Activated T-helper 2 cell treated with anti-CD3 and anti-CD28 coated beads, Interferon-gamma antibody, Interleukin-2, Interleukin-4, amounts not matched to agents 10 μg/mL and 5 μg/mL and 100 μg/mL, durations not matched to agents 14 hours and 24 hours and 36 hours (primary cell): ENCODE measurements around the gene RASA3. TPM values are rescaled to one million over a fixed set of nuclear protein-coding genes. Genes with fewer than 3 reads are reported as not detected.

ENCODE experiments used
- DNase-seq: peaks from one replicate; pipeline ENCODE4 v3.0.0; 2021; ENCODE audit warnings: low spot score
- H3K27ac Mint-ChIP-seq: one replicate; pipeline ENCODE4 v1.8.0; 2021; ENCODE audit warnings: mixed read lengths
- H3K27me3 Mint-ChIP-seq: one replicate; pipeline ENCODE4 v1.8.0; 2021; ENCODE audit warnings: low read depth, mixed read lengths
- H3K36me3 Mint-ChIP-seq: one replicate; pipeline ENCODE4 v1.8.0; 2021; ENCODE audit warnings: low read depth, mixed read lengths
- H3K4me1 Mint-ChIP-seq: one replicate; pipeline ENCODE4 v1.8.0; 2021; ENCODE audit warnings: low read depth, mixed read lengths
- H3K4me3 Mint-ChIP-seq: one replicate; pipeline ENCODE4 v1.8.0; 2021; ENCODE audit warnings: low read depth, mild to moderate bottlenecking, moderate library complexity, mixed read lengths
- H3K9me3 Mint-ChIP-seq: one replicate; pipeline ENCODE4 v1.8.0; 2021; ENCODE audit warnings: mixed read lengths
- intact Hi-C: fragments of 100-400 bp; cut with micrococcal nuclease; formaldehyde crosslinking; loops from one replicate; pipeline ENCODE4 v1.15.1; 2023
- total RNA-seq: library from RNA; stranded (reverse); gene quantifications from 2 replicates; pipeline ENCODE4 v1.2.3, GENCODE V29; 2022

Gene RASA3
- total RNA-seq, 1 donor from 2014 or later: 13.9 TPM

DNA sequence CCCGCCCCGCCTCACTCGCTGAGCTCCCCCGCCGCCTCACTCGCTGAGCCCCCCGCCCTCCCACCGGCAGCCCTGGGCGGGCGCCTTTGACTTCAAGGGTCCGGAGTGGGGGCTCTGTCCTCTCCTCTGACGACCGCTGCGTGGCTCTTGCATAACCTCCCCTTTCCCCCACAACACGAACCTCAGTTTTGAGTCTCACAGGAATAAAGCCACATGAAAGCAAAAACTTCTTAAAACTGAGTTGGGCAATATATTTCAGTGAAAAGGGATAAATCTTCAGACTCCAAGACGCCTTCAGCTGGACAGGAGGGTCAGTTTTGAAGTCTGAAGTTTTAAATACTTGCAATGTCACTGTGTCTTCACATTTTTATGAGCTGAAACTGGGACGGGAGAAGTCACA lies 87.9 kb downstream of the RASA3 start:
- H3K27me3 Mint-ChIP-seq: no peaks in the 10 kb centered on the region
- H3K4me1 Mint-ChIP-seq: peaks cover 6% of the 10 kb centered on the region
- H3K27ac Mint-ChIP-seq: no peak overlapping the region
- H3K4me3 Mint-ChIP-seq: no peak overlapping the region
- intact Hi-C loops: no loop called here
- peaks cover 11% of the 10 kb centered on the region for H3K36me3 Mint-ChIP-seq
- no peaks in the 10 kb centered on the region for H3K9me3 Mint-ChIP-seq
- no peak for DNase-seq

DNA sequence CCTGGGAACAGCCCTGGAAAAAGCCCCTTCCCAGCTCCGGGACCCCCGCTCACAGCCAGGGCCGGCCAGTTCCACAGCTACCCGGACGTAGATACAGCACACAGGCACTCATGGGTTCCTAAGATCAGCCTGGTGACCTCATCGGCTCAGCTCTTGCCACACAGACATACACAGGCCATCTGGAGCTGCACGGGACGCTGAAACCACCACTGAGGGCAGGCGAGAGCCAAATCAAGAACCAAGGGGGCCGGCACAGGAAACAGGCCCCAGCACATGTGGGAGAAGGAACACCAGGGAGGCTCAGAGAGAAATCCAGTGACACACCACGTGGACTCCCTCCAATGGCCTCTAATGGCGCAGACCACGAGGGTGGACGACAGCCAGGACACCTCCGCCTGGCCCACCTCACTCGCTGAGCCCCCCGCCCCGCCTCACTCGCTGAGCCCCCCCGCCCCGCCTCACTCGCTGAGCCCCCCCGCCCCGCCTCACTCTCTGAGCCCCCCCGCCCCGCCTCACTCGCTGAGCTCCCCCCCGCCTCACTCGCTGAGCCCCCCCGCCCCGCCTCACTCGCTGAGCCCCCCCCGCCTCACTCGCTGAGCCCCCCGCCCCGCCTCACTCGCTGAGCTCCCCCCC lies 88.9 kb downstream of the RASA3 start:
- H3K4me3 Mint-ChIP-seq: no peak overlapping the region
- no peaks in the 10 kb centered on the region for H3K27me3 Mint-ChIP-seq
- H3K9me3 Mint-ChIP-seq: no peaks in the 10 kb centered on the region
- no peaks in the 10 kb centered on the region for H3K4me1 Mint-ChIP-seq
- H3K36me3 Mint-ChIP-seq: peaks cover 6% of the 10 kb centered on the region
- no peak overlapping the region for H3K27ac Mint-ChIP-seq
- intact Hi-C loops: no loop called here
- DNase-seq: no peak

DNA sequence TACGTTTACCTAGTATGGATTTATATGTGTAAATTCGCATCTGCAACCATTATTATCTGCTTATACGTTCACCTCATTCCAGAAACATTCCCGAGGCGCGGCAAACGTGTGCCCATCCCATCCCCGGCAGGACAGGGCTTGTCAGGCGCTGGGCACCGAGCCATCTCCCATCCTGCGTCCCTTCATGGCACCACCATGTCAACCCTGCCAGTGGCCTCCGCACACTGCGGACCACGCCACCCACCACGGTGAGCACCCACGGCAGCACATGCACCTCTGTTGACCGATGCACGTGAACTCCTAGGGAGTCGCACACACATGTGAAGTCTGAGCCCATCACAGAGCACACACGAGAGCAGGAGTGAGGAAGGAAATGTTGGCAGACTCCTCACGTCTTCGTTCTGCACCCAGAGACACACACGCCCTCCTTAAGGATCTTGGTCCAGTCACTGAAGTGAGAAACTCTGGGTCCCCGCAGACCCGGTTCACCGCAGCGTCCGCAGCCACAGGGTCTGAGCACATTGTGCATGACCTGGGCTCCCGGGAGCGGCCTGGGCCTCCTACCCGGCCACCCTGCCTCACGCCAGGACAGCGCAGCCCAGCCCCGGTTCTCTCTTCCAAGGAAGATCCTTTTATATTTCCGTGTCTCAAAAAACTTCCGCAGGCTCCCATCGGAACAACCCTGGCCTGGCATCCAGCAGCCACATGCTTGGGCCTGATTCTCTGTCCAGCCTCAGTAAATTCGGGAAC lies 90.2 kb downstream of the RASA3 start:
- no peaks in the 10 kb centered on the region for H3K27me3 Mint-ChIP-seq
- DNase-seq: no peak
- no peak overlapping the region for H3K4me3 Mint-ChIP-seq
- intact Hi-C loops: no loop called here
- no peak overlapping the region for H3K27ac Mint-ChIP-seq
- no peaks in the 10 kb centered on the region for H3K9me3 Mint-ChIP-seq
- H3K36me3 Mint-ChIP-seq: peaks cover 7% of the 10 kb centered on the region
- H3K4me1 Mint-ChIP-seq: no peaks in the 10 kb centered on the region

DNA sequence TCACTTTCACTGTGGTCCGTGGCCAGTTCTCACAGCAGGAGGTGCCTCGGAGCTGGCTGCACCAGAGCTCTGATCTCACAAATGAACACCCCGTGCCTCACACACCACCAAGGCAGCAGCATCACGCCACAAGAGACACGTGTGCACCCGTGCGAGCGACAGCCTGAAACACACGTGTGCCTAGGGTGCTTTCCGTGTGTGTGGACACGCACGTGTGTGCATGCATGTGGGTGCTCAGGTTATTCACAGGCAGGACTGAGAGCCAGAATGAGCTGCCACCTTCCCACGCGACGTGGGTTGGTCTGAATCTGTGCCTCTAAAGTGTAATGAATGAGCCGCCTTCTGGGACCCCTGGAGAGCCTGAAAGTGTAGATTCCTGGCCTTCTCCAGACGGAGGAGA lies 90.9 kb downstream of the RASA3 start:
- Mint-ChIP-seq H3K4me1 (no peaks in the 10 kb centered on the region), H3K9me3 (no peaks in the 10 kb centered on the region), H3K4me3 (no peak overlapping the region), H3K27ac (no peak overlapping the region), H3K36me3 (peaks cover 4% of the 10 kb centered on the region), H3K27me3 (no peaks in the 10 kb centered on the region)
- DNase-seq: no peak
- intact Hi-C loops: no loop called here

DNA sequence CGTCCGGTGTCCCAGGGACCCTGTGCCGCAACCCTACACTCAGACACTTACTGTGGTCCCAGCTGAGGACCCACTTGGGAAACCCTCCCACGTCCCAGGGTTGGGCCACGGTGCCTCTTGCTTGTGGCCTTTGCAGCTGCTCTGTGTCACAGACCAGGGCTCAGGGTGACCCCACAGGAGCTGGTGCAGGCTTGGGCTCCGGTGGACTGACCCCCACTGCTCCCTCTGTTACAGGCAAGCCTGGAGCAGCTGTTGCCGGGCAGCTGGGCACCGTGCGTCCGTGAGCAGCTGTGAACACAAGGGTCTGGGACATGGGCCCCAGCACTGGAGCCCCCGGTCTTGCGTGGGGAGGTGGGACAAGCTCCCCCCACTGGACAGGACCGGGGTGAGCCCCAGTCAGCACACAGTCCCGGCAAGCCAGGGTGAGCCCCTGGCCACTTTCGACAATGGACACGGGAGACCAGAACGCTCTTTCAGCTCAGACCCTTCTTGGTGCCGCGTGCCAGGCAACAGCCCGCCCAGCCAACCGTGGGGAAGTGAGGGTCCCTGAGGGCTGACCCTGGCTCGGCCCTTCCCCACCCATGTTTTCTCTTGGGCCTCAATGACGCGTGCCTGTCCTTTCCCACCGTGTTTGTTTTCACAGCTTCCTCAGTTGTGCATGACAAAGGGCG lies 92.8 kb downstream of the RASA3 start:
- Mint-ChIP-seq H3K9me3 (no peaks in the 10 kb centered on the region), H3K4me1 (no peaks in the 10 kb centered on the region), H3K36me3 (peaks cover 5% of the 10 kb centered on the region), H3K27ac (no peak overlapping the region), H3K4me3 (no peak overlapping the region), H3K27me3 (no peaks in the 10 kb centered on the region)
- DNase-seq: no peak
- intact Hi-C loops: no loop called here

DNA sequence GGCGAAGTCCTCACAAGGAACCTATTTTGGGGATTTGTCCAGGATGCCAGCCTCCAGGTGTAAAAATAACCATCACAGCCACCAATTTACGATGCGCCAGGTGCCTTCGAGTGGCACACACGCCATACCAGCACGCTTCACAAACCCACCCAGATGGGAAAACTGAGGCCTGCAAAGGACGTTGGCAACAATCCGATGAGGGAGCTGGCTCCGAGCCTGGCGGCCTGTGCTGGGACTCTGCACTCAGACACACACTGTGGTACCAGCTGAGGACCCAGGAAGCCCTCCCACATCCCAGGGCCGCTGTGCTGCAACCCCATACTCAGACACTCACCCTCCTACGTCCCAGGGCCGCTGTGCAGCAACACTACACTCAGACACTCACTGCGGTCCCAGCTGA lies 93.5 kb downstream of the RASA3 start:
- Mint-ChIP-seq H3K4me1 (no peaks in the 10 kb centered on the region), H3K36me3 (peaks cover 7% of the 10 kb centered on the region), H3K9me3 (no peaks in the 10 kb centered on the region), H3K27me3 (no peaks in the 10 kb centered on the region), H3K27ac (no peak overlapping the region), H3K4me3 (no peak overlapping the region)
- intact Hi-C loops: no loop called here
- DNase-seq: no peak

DNA sequence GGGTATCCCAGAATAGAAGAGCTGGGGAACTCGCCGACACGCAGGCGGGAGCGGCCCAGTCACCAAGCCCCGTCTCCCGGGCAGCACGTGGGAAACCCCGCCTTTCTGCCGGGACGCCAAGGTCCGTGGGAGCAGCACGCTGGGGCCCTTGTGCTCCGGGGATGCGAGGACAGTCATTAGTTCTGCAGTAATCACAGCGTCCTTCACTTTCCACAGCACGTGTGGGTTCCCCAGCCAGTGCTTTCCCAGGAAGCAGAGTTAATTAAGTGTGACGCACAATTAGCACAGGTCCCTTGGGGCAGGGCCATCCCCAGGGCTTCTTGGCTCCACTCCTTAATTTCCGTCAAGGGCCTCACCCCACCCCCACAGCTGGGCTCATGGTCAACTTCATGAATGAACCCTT lies 94.2 kb downstream of the RASA3 start:
- Mint-ChIP-seq H3K9me3 (no peaks in the 10 kb centered on the region), H3K36me3 (peaks cover 7% of the 10 kb centered on the region), H3K4me3 (no peak overlapping the region), H3K4me1 (no peaks in the 10 kb centered on the region), H3K27me3 (no peaks in the 10 kb centered on the region), H3K27ac (no peak overlapping the region)
- no peak for DNase-seq
- intact Hi-C loops: no loop called here

DNA sequence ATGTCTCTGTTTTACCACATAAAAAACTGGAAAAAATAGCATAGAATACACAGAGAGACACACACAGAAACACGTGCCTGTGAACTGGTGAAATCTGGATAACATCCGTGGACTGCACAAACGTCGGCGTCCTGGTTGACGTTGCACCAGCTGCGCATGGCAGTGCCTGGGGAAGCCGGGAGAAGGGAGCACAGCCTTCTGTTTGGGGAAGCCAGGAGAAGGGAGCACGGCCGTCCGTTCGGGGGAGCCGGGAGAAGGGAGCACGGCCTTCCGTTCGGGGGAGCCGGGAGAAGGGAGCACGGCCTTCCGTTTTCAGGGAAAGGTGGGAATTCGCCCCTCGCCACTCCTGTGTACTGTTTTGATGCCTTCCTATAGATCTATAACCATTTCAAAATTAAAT lies 94.7 kb downstream of the RASA3 start:
- Mint-ChIP-seq H3K27me3 (no peaks in the 10 kb centered on the region), H3K9me3 (no peaks in the 10 kb centered on the region), H3K4me3 (no peak overlapping the region), H3K4me1 (no peaks in the 10 kb centered on the region), H3K36me3 (peaks cover 7% of the 10 kb centered on the region), H3K27ac (no peak overlapping the region)
- DNase-seq: no peak
- intact Hi-C loops: no loop called here

DNA sequence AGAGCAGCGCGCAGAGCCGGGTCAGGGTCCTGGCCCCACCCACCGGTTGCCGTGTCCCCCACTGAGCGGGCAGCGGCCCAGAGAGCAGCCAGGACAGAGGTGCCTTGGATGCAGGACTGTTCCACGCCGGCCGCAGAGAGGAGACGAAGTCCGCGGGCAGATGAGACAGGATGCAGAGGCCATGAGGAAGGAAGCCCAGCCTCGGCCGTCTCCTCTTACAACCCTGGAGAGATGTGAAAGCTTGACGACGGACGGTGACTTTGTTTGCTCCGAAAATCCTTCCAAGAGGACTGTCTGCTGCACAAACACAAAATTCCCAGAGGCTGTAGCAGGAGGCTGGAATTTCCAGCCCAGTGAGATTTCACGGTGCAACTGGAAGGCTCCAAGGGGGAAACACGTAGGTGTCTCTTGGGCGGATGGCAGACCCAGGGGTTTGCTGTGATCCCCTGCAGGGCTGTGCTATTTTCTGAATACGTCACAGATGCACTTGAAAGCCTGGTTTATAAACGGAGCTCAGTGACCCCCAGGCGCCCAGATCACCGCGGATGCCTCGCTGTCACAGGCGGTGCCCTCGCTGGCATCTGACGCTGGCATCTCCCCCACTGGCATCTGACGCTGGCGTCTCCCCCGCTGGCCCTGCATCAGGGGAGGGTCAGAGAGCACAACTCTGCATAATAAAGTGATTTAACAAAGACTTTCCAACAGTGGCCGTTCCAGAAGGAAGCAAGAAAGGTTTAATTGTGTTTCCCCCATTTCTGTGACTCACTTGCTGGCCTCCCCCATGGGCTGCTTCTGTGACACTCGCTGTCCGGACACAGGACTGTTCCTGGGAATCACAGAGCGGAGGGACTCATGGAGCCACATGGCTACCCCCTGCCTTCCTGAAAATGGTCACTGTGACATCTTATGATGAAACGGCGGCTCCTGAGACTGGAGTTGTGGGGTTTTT lies 96.6 kb downstream of the RASA3 start:
- intact Hi-C loops: no loop called here
- DNase-seq: no peak
- peaks cover 14% of the 10 kb centered on the region for H3K36me3 Mint-ChIP-seq
- no peaks in the 10 kb centered on the region for H3K27me3 Mint-ChIP-seq
- H3K27ac Mint-ChIP-seq: no peak overlapping the region
- no peak overlapping the region for H3K4me3 Mint-ChIP-seq
- no peaks in the 10 kb centered on the region for H3K4me1 Mint-ChIP-seq
- peaks cover 8% of the 10 kb centered on the region for H3K9me3 Mint-ChIP-seq

DNA sequence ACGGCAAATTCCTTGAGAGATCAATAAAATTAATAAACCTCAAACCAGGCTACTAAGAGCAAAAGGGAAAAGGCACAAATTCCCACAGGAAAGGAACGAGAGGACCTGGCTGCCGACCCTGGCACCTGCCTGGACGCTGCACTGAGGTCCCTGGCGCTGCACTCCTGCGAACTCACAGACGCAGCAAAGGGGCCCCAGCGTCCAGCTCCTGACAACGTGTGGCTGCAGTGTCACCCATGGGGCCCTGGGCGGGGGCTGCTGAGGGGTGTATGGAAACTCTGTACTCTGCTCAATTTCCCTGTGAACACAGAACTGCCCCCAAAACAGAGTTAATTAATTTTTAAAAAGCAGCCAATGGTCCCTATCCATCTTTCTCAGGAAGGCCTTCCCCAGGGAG lies 97.2 kb downstream of the RASA3 start:
- DNase-seq: no peak
- Mint-ChIP-seq H3K4me3 (no peak overlapping the region), H3K9me3 (peaks cover 11% of the 10 kb centered on the region), H3K27me3 (no peaks in the 10 kb centered on the region), H3K27ac (no peak overlapping the region), H3K36me3 (peaks cover 17% of the 10 kb centered on the region), H3K4me1 (no peaks in the 10 kb centered on the region)
- intact Hi-C loops: no loop called here

DNA sequence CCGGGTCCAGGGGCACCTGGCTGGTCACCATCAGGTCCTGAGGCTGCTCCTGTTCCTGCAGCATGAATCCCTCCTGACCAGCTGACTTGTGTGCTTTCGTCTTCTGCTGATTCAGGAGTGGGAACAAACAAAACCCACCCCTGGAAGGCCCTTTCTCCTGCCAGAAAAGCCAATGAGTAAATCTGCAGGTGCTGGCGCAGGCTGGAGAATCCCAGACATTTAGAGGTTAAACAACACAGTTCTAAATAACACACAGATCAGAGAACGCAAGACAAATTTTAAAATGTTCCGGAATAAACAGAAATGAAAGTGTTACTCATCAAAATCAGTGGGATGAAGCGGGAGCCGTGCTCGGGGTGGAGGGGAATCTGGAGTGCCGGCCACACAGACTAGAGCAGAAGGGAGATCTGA lies 97.9 kb downstream of the RASA3 start:
- intact Hi-C loops: no loop called here
- no peaks in the 10 kb centered on the region for H3K27me3 Mint-ChIP-seq
- no peaks in the 10 kb centered on the region for H3K4me1 Mint-ChIP-seq
- no peak overlapping the region for H3K27ac Mint-ChIP-seq
- H3K4me3 Mint-ChIP-seq: no peak overlapping the region
- no peak for DNase-seq
- peaks cover 17% of the 10 kb centered on the region for H3K36me3 Mint-ChIP-seq
- H3K9me3 Mint-ChIP-seq: peaks cover 11% of the 10 kb centered on the region

DNA sequence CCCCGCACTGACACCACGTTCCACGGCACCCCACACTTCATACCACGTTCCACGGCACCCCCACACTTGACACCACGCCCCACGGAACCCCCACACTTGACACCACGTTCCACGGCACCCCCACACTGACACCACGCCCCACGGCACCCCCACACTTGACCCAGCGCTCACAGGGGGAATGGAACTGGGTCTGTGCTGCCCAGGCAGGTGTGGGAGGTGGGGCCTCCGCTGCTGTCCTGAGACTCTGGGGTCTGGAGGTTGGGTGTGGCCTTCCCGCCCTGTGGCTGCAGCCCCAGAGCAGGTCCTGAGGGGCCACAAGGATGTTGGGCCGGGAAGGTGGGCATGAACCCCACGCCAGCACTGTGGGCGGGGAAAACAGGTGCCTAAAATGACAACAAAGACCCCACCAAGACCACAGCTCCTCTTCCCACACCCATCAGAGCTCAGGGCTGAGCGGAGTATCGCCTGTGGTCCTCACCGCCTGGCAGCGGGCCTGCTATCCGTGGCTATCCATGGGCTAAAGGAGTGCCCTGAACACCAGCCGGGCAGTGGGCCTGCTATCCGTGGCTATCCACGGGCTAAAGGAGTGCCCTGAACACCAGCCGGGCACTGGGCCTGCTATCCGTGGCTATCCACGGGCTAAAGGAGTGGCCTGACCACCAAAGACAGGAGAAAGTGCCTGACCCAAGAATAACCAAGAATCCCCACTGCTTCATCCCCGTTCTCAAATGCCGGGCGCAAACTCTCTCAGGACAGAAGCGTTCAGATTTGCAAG lies 98.7 kb downstream of the RASA3 start:
- no peaks in the 10 kb centered on the region for H3K27me3 Mint-ChIP-seq
- intact Hi-C loops: no loop called here
- peaks cover 11% of the 10 kb centered on the region for H3K9me3 Mint-ChIP-seq
- no peak overlapping the region for H3K27ac Mint-ChIP-seq
- DNase-seq: no peak
- peaks cover 17% of the 10 kb centered on the region for H3K36me3 Mint-ChIP-seq
- no peaks in the 10 kb centered on the region for H3K4me1 Mint-ChIP-seq
- H3K4me3 Mint-ChIP-seq: no peak overlapping the region
